NB4 (cell line): ENCODE results near the gene LZTFL1.

Source experiments
- DNase-seq: peaks from one replicate; pipeline ENCODE4 v3.0.0; 2010; ENCODE audit warnings: low read depth
- H3K4me3 ChIP-seq: one replicate; pipeline ENCODE4 v1.5.1; 2011; ENCODE audit warnings: mild to moderate bottlenecking, low read depth, low read length, moderate library complexity
- CTCF ChIP-seq: IDR thresholded peaks from one replicate; pipeline ENCODE4 v1.5.1; 2012; ENCODE audit warnings: low read depth, low read length
- MAX ChIP-seq: IDR thresholded peaks from 2 replicates; pipeline ENCODE4 v1.6.1; 2011; ENCODE audit warnings: low read depth, low read length
- MYC ChIP-seq: IDR thresholded peaks from 2 replicates; pipeline ENCODE4 v1.6.1; 2011; ENCODE audit warnings: low read depth, low read length
- POLR2A ChIP-seq: IDR thresholded peaks from 2 replicates; pipeline ENCODE4 v1.6.1; 2011; ENCODE audit warnings: mild to moderate bottlenecking; ENCODE audit not compliant: insufficient read length; ENCODE audit errors: extremely low read depth

The LZTFL1 gene

GRCh38 chr3:45807681-45808540 is 34.0 kb downstream of the LZTFL1 start:
- DNase-seq = no peak
- no peak overlapping the region for H3K4me3 ChIP-seq
- TF ChIP-seq POLR2A (no peak), MAX (peak; percentile 65), CTCF (no peak)

GRCh38 chr3:45807133-45807532 is 34.8 kb downstream of the LZTFL1 start:
- no peak for DNase-seq
- H3K4me3 ChIP-seq = no peak overlapping the region
- TF ChIP-seq CTCF = no peak
- no peak for TF ChIP-seq POLR2A
- no peak for TF ChIP-seq MYC
- TF ChIP-seq MAX = no peak

GRCh38 chr3:45806072-45806471 is 35.8 kb downstream of the LZTFL1 start:
- TF ChIP-seq POLR2A (no peak), CTCF (no peak), MYC (no peak), MAX (no peak)
- no peak for DNase-seq
- no peak overlapping the region for H3K4me3 ChIP-seq

GRCh38 chr3:45803252-45803935 is 38.5 kb downstream of the LZTFL1 start:
- no peak for DNase-seq
- TF ChIP-seq MYC (no peak), CTCF (no peak), MAX (no peak), POLR2A (no peak)
- H3K4me3 ChIP-seq = no peak overlapping the region

- no peak overlapping the region for H3K4me3 ChIP-seq
- no peak for TF ChIP-seq MYC
- TF ChIP-seq POLR2A = no peak
- no peak for TF ChIP-seq MAX
- no peak for TF ChIP-seq CTCF
- no peak for DNase-seq
Measured at GRCh38 chr3:45802146-45802545, 39.8 kb downstream of the LZTFL1 start.
